ENCODE results near the gene CYB561D2. TPM values are rescaled to one million over a fixed set of nuclear protein-coding genes. Genes with fewer than 3 reads are reported as not detected.

The CYB561D2 gene
- total RNA-seq, 4 donors from 2014 or later: 5.4 to 12.4 (median 8.1) TPM

- WGBS: 90% methylated on average over 9 of the region's 13 CpGs
- no peak for DNase-seq (ENCODE audit: extremely low spot score)
- H3K27ac ChIP-seq (replicated peaks in 1 of 4): no peak overlapping the region
- no peak for TF ChIP-seq POLR2A (IDR thresholded peaks at IDR 0.05; ENCODE audit: low read depth)
- no peak for TF ChIP-seq CTCF (IDR thresholded peaks at IDR 0.05)
- no peak for TF ChIP-seq POLR2AphosphoS5 (IDR thresholded peaks at IDR 0.05)
- TF ChIP-seq EP300 (IDR thresholded peaks at IDR 0.05): no peak
- intact Hi-C loops (cut with DNase I): no loop called here
- H3K36me3 ChIP-seq: peaks cover 0 to 7% (median 6%) of the 10 kb centered on the region in 4 donors
- no peak overlapping the region for H3K4me3 ChIP-seq
- H3K9me3 ChIP-seq: no peaks in the 10 kb centered on the region
- peaks cover 49 to 63% (median 60%) of the 10 kb centered on the region in 4 donors for H3K4me1 ChIP-seq
- peaks cover 0 to 3% (median 0%) of the 10 kb centered on the region in 4 donors for H3K27me3 ChIP-seq
Measured at GRCh38 chr3:50342813-50343633, 7.6 kb upstream of the CYB561D2 start.

GRCh38 chr3:50345008-50345407 lies 5.7 kb upstream of the CYB561D2 start:
- peak overlapping the region; percentile 33 to 57 (median 40) for H3K4me3 ChIP-seq
- no peak for TF ChIP-seq POLR2A (IDR thresholded peaks at IDR 0.05; ENCODE audit: low read depth)
- TF ChIP-seq CTCF (IDR thresholded peaks at IDR 0.05): no peak
- no peak for TF ChIP-seq EP300 (IDR thresholded peaks at IDR 0.05)
- no peak for TF ChIP-seq POLR2AphosphoS5 (IDR thresholded peaks at IDR 0.05)
- no peak for DNase-seq (ENCODE audit: extremely low spot score)
- WGBS: 67% methylated on average over 6 of the region's 8 CpGs
- H3K36me3 ChIP-seq: peaks cover 0 to 20% (median 13%) of the 10 kb centered on the region in 4 donors
- H3K9me3 ChIP-seq: no peaks in the 10 kb centered on the region
- H3K4me1 ChIP-seq: peaks cover 43 to 62% (median 58%) of the 10 kb centered on the region in 4 donors
- no peak overlapping the region for H3K27ac ChIP-seq (replicated peaks in 1 of 4)
- intact Hi-C loops (cut with DNase I): no loop called here
- H3K27me3 ChIP-seq: peaks cover 0 to 3% (median 0%) of the 10 kb centered on the region in 4 donors

GRCh38 chr3:50345586-50346234 lies 5.0 kb upstream of the CYB561D2 start, which contains the start of gene ZMYND10:
ZMYND10 (minus strand) TSS chr3:50345732; CDS start chr3:50345579, 153 bp downstream.
- H3K36me3 ChIP-seq: peaks cover 0 to 20% (median 13%) of the 10 kb centered on the region in 4 donors
- no peak for DNase-seq (ENCODE audit: extremely low spot score)
- no peaks in the 10 kb centered on the region for H3K9me3 ChIP-seq
- intact Hi-C loops (cut with DNase I): loop anchor here (2.0 kb wide), 1 partner anchor 197 kb away; no protein-coding TSS in a partner anchor
- TF ChIP-seq POLR2AphosphoS5 (IDR thresholded peaks at IDR 0.05) (peak in 1 of 2 donors; percentile 12), CTCF (IDR thresholded peaks at IDR 0.05) (no peak)
- H3K27me3 ChIP-seq: peaks cover 0 to 3% (median 0%) of the 10 kb centered on the region in 4 donors
- H3K4me3 ChIP-seq: peak within 1 kb of the TSS; percentile 33 to 57 (median 40)
- WGBS: 26% methylated on average over 17 of the region's 45 CpGs
- H3K27ac ChIP-seq (replicated peaks in 1 of 4): no peak within 1 kb of the TSS
- H3K4me1 ChIP-seq: peaks cover 41 to 59% (median 56%) of the 10 kb centered on the region in 4 donors

GRCh38 chr3:50347187-50347813 lies 3.4 kb upstream of the CYB561D2 start:
- H3K9me3 ChIP-seq: no peaks in the 10 kb centered on the region
- TF ChIP-seq CTCF (IDR thresholded peaks at IDR 0.05) (peak; percentile 50 to 54 (median 52)), POLR2A (IDR thresholded peaks at IDR 0.05; ENCODE audit: low read depth) (no peak)
- WGBS: 23% methylated on average over 13 of the region's 14 CpGs
- peaks cover 42 to 57% (median 55%) of the 10 kb centered on the region in 4 donors for H3K4me1 ChIP-seq
- peaks cover 0 to 3% (median 0%) of the 10 kb centered on the region in 4 donors for H3K27me3 ChIP-seq
- DNase-seq (ENCODE audit: extremely low spot score): no peak
- peak overlapping the region in 1 of 4 donors; percentile 60 for H3K27ac ChIP-seq (replicated peaks in 1 of 4)
- H3K4me3 ChIP-seq: no peak overlapping the region
- intact Hi-C loops (cut with DNase I): loop anchor here (2.0 kb wide), 1 partner anchor 196 kb away; no protein-coding TSS in a partner anchor
- H3K36me3 ChIP-seq: peaks cover 0 to 20% (median 13%) of the 10 kb centered on the region in 4 donors

Measured in esophagus muscularis mucosa (tissue), 4 donors.